A673 (cell line): ENCODE data around the gene DUOX1.
A peak's percentile ranks its signal among the peaks of the same experiment; 100 is the strongest.

Source experiments
- EZH2 ChIP-seq: fragments of 200-600 bp; sonication (generic); IDR thresholded peaks from 2 replicates; pipeline ENCODE4 v1.6.1; 2017; ENCODE audit warnings: borderline replicate concordance, low read depth, mild to moderate bottlenecking, mixed read lengths, antibody characterized with exemption, low read length; ENCODE audit not compliant: poor library complexity, severe bottlenecking
- TF ChIP-seq, protein P1 (sequence below): fragments of 300-800, 200-600 bp; sonication (generic); conservative IDR thresholded peaks from 2 replicates; pipeline ENCODE4 v1.5.1; 2017; ENCODE audit warnings: low read depth, mild to moderate bottlenecking, antibody characterized with exemption, low read length, moderate library complexity, mixed read lengths

DNA sequence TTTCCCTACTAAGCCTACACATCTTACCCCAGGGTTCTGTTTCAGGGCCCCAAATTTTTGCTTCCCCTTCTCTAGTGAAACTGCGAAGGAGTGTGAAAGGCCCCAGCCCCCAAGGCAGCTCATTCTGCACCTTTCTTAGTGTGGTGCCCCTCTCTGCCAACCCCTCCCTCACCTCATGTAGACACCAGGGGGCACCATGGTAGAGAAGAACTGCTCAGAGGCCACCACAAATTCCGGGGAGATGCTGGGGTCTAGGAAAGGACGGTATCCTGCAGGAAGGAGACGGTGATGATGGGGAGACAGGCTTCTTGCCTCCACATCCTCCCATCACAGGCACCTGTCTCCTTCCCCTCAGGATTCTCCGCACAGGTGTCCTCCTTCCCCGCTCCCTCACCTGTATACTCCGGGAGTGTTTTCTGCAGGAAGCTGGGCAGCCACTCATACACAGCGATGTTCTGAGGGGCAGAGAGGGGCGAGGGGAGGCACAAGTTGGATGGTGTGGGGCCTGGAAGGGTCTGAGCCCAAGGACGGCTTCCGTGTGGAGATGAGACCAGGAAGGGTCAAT, 19.5 kb upstream of the DUOX1 start:
- TF ChIP-seq, protein P1, sequence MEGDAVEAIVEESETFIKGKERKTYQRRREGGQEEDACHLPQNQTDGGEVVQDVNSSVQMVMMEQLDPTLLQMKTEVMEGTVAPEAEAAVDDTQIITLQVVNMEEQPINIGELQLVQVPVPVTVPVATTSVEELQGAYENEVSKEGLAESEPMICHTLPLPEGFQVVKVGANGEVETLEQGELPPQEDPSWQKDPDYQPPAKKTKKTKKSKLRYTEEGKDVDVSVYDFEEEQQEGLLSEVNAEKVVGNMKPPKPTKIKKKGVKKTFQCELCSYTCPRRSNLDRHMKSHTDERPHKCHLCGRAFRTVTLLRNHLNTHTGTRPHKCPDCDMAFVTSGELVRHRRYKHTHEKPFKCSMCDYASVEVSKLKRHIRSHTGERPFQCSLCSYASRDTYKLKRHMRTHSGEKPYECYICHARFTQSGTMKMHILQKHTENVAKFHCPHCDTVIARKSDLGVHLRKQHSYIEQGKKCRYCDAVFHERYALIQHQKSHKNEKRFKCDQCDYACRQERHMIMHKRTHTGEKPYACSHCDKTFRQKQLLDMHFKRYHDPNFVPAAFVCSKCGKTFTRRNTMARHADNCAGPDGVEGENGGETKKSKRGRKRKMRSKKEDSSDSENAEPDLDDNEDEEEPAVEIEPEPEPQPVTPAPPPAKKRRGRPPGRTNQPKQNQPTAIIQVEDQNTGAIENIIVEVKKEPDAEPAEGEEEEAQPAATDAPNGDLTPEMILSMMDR = peak; percentile 52
- TF ChIP-seq EZH2 = no peak
